MM.1S (cell line): Measurements from ENCODE around the gene CLEC4D.

Experiments used
- EZH2 ChIP-seq: fragments of 300-600 bp; sonication (generic); optimal IDR thresholded peaks from 2 replicates; pipeline ENCODE3; 2017; ENCODE audit warnings: low read depth, mild to moderate bottlenecking, antibody characterized with exemption, low read length, mixed read lengths
- EZH2phosphoT487 ChIP-seq: fragments of 300-600 bp; sonication (generic); IDR thresholded peaks from 2 replicates; pipeline ENCODE4 v1.6.1; 2018; ENCODE audit warnings: antibody characterized with exemption, low read length
- TF ChIP-seq, protein P1 (sequence below): fragments of 300-600 bp; sonication (generic); IDR thresholded peaks from 2 replicates; pipeline ENCODE4 v1.5.1; 2016; ENCODE audit warnings: antibody characterized with exemption, low read length, mixed read lengths

DNA sequence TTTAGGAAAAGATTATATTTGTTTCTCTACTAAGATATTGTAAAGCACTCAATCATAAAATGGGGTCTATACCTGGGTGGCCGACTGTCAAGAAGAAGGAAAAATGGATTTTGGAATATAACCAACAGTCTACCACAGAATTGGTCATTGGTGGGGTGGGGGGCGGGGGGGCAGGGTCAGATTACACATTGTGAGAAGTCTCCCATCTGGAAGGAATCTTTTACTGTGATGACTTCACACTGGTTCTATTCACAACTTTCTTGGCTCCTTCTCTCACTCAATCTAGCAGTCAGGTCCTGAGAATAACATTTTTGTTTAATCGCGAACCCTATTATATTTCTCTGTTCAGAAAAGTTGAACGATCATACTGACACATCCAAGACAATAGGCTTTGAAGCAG is 36.1 kb downstream of the CLEC4D start:
- TF ChIP-seq EZH2, result no peak
- TF ChIP-seq, protein P1, sequence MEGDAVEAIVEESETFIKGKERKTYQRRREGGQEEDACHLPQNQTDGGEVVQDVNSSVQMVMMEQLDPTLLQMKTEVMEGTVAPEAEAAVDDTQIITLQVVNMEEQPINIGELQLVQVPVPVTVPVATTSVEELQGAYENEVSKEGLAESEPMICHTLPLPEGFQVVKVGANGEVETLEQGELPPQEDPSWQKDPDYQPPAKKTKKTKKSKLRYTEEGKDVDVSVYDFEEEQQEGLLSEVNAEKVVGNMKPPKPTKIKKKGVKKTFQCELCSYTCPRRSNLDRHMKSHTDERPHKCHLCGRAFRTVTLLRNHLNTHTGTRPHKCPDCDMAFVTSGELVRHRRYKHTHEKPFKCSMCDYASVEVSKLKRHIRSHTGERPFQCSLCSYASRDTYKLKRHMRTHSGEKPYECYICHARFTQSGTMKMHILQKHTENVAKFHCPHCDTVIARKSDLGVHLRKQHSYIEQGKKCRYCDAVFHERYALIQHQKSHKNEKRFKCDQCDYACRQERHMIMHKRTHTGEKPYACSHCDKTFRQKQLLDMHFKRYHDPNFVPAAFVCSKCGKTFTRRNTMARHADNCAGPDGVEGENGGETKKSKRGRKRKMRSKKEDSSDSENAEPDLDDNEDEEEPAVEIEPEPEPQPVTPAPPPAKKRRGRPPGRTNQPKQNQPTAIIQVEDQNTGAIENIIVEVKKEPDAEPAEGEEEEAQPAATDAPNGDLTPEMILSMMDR, result no peak
- TF ChIP-seq EZH2phosphoT487, result no peak
